A673 (cell line): ENCODE results near the gene POTEI. TPM values are rescaled to one million over a fixed set of nuclear protein-coding genes. Genes with fewer than 3 reads are reported as not detected.
"Not testable (repeated sequence)": the region's sequence is repeated elsewhere in the genome, so short reads cannot be mapped to it uniquely, and the experiment has no call there.

Experiments used
- BruUV-seq: library from RNA; stranded (reverse); fragments of 400-500 nt; replicated peaks from 2 replicates; lab custom pipeline; 2021; lab: Mats Ljungman, UMichigan
- CTCF ChIA-PET: fragments of 300-600 bp; sonication (Branson Sonifier 250); formaldehyde crosslinking; loops from one replicate; lab custom pipeline; 2022; ENCODE audit warnings: antibody characterized with exemption; lab: Charles Lee
- POLR2A ChIA-PET: fragments of 300-600 bp; sonication (Branson Sonifier 250); formaldehyde crosslinking; loops from one replicate; lab custom pipeline; 2022; ENCODE audit warnings: antibody characterized with exemption; ENCODE audit not compliant: low non-redundant PET; lab: Charles Lee
- DNase-seq: peaks from one replicate; pipeline ENCODE4 v3.0.0-alpha.2; 2015; ENCODE audit warnings: low spot score
- H3K27ac ChIP-seq: fragments of 200-600 bp; sonication (generic); 2 replicates; pipeline ENCODE4 v1.5.1; 2016; ENCODE audit warnings: mixed run types, low read depth, mild to moderate bottlenecking, mixed read lengths, antibody characterized with exemption, low read length; ENCODE audit not compliant: poor library complexity, severe bottlenecking
- H3K27me3 ChIP-seq: fragments of 200-600 bp; sonication (generic); replicated peaks from 2 replicates; pipeline ENCODE4 v1.6.1; 2017; ENCODE audit warnings: mixed run types, low read depth, mild to moderate bottlenecking, mixed read lengths, antibody characterized with exemption, low read length; ENCODE audit not compliant: insufficient read depth, poor library complexity
- H3K36me3 ChIP-seq: fragments of 200-600 bp; sonication (generic); 2 replicates; pipeline ENCODE4 v1.6.1; 2016; ENCODE audit warnings: mixed run types, mild to moderate bottlenecking, mixed read lengths, antibody characterized with exemption, low read length; ENCODE audit not compliant: insufficient read depth, poor library complexity, severe bottlenecking
- H3K4me1 ChIP-seq: fragments of 200-600 bp; sonication (generic); 2 replicates; pipeline ENCODE4 v1.6.1; 2017; ENCODE audit warnings: mixed run types, mild to moderate bottlenecking, mixed read lengths, antibody characterized with exemption, low read length; ENCODE audit not compliant: insufficient read depth, poor library complexity, severe bottlenecking
- H3K4me3 ChIP-seq: fragments of 200-600 bp; sonication (generic); 2 replicates; pipeline ENCODE4 v1.5.1; 2016; ENCODE audit warnings: low read depth, mixed run types, mild to moderate bottlenecking, mixed read lengths, low read length; ENCODE audit not compliant: poor library complexity, severe bottlenecking
- H3K9me3 ChIP-seq: fragments of 200-600 bp; sonication (generic); 2 replicates; pipeline ENCODE4 v1.6.1; 2016; ENCODE audit warnings: mixed run types, low read depth, mild to moderate bottlenecking, mixed read lengths, antibody characterized with exemption, low read length; ENCODE audit not compliant: poor library complexity, severe bottlenecking
- intact Hi-C: fragments of 100-400 bp; cut with micrococcal nuclease; formaldehyde crosslinking; loops from one replicate; pipeline ENCODE4 v1.10.0; 2022; ENCODE audit not compliant: unreplicated experiment
- total RNA-seq: library from RNA; stranded (reverse); gene quantifications from 2 replicates; pipeline ENCODE4 v1.2.3, GENCODE V29; 2021

Gene POTEI
- total RNA-seq, 1 experiment from 2014 or later = not detected

DNA sequence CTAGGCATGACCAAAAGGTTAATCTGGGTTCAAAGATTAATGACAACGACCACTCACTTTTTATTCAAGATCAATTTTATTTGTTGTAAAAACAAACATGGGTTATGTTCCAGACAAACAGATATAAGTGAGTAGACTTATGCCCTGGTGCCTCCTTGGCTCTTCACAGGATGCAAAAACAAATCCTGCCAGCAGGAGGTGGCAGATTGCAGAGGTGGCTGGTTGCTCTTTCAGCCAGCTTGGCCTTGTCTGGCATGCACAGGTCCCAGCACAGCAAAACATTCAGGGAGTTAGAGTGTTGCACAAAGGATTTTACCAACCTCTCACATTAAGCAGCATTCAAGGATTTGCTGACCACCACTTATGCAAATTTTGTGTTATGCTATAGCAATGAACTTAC, 92.4 kb downstream of the POTEI start:
- DNase-seq, H3K27me3 ChIP-seq, H3K4me1 ChIP-seq, POLR2A ChIA-PET, intact Hi-C loops, H3K27ac ChIP-seq, CTCF ChIA-PET, H3K4me3 ChIP-seq, H3K36me3 ChIP-seq, BruUV-seq, H3K9me3 ChIP-seq: not testable (repeated sequence)

Other genes starting within 250 kb of the POTEI start
- gene IMP4, start 166.4 kb downstream of the POTEI start, total RNA-seq = 107 and 112 TPM in 2 replicates
- gene PTPN18, start 153.3 kb downstream of the POTEI start, total RNA-seq = 3.2 and 6.2 TPM in 2 replicates
- gene CFC1B, start 11.9 kb upstream of the POTEI start, total RNA-seq = not detected in 2 replicates
- not detected in 2 replicates for gene CFC1, start 90.2 kb upstream of the POTEI start, total RNA-seq
- gene POTEJ, start 102.1 kb upstream of the POTEI start, total RNA-seq = not detected in 2 replicates
- not detected in 2 replicates for gene GPR148, start 219.7 kb upstream of the POTEI start, total RNA-seq
- not detected in 2 replicates for gene AMER3, start 246.2 kb upstream of the POTEI start, total RNA-seq